Smooth muscle cell (in vitro differentiated cells): ENCODE measurements around the gene SYNGAP1. TPM values are rescaled to one million over a fixed set of nuclear protein-coding genes. Genes with fewer than 3 reads are reported as not detected.

Experiments used
- DNase-seq: peaks from one replicate; lab custom pipeline; 2025; ENCODE audit not compliant: unreplicated experiment; lab: John Stamatoyannopoulos, UW
- H2AFZ ChIP-seq: fragments of 200-600 bp; sonication (generic); 2 replicates; pipeline ENCODE4 v1.6.0; 2016; ENCODE audit warnings: antibody characterized with exemption, low read depth, mild to moderate bottlenecking
- H3F3A ChIP-seq: fragments of 200-600 bp; sonication (generic); 2 replicates; pipeline ENCODE4 v1.6.0; 2017; ENCODE audit warnings: antibody characterized with exemption, low read depth
- H3K27ac ChIP-seq: fragments of 200-600 bp; sonication (generic); 2 replicates; pipeline ENCODE4 v1.5.1; 2016; ENCODE audit warnings: low read depth, mild to moderate bottlenecking
- H3K27me3 ChIP-seq: fragments of 200-600 bp; sonication (generic); 2 replicates; pipeline ENCODE4 v1.6.1; 2016; ENCODE audit warnings: low read depth, mild to moderate bottlenecking
- H3K36me3 ChIP-seq: fragments of 200-600 bp; sonication (generic); 2 replicates; pipeline ENCODE4 v1.5.1; 2016; ENCODE audit warnings: low read depth
- H3K4me1 ChIP-seq: fragments of 200-600 bp; sonication (generic); 2 replicates; pipeline ENCODE4 v1.5.1; 2016; ENCODE audit warnings: low read depth
- H3K4me2 ChIP-seq: fragments of 200-600 bp; sonication (generic); 2 replicates; pipeline ENCODE4 v1.6.0; 2016; ENCODE audit warnings: mild to moderate bottlenecking
- H3K4me3 ChIP-seq: fragments of 200-600 bp; sonication (generic); 2 replicates; pipeline ENCODE4 v1.5.1; 2016; ENCODE audit warnings: mild to moderate bottlenecking
- H3K79me2 ChIP-seq: fragments of 200-600 bp; sonication (generic); 2 replicates; pipeline ENCODE4 v1.6.0; 2016; ENCODE audit warnings: low read depth, mild to moderate bottlenecking
- H3K9ac ChIP-seq: fragments of 200-600 bp; sonication (generic); 2 replicates; pipeline ENCODE4 v1.6.0; 2016; ENCODE audit warnings: low read depth
- H3K9me3 ChIP-seq: fragments of 200-600 bp; sonication (generic); replicated peaks from 2 replicates; pipeline ENCODE4 v1.5.1; 2016; ENCODE audit warnings: low read depth
- H4K20me1 ChIP-seq: fragments of 200-600 bp; sonication (generic); 2 replicates; pipeline ENCODE4 v1.6.0; 2016; ENCODE audit warnings: low read depth
- CTCF ChIP-seq: fragments of 200-600 bp; sonication (generic); IDR thresholded peaks from 2 replicates; pipeline ENCODE4 v1.5.1; 2017; ENCODE audit warnings: borderline replicate concordance, mild to moderate bottlenecking, antibody characterized with exemption; ENCODE audit not compliant: insufficient read depth, poor library complexity, severe bottlenecking
- WGBS: methylation state at CpG from one replicate; pipeline ENCODE4 v1.1.7; 2016; ENCODE audit warnings: low lambda C conversion rate; 5-methylcytosine and 5-hydroxymethylcytosine counted together
- polyA plus RNA-seq: library from polyadenylated mRNA; unstranded; fragments of >200 nt; fragmentation: Nextera tagmentation; extraction: Ambion mirVana; gene quantifications from 2 replicates; pipeline ENCODE4 v1.2.1, GENCODE V29; 2016
- total RNA-seq: library from RNA; depleted of rRNA; stranded (reverse); fragments of >200 nt; gene quantifications from 2 replicates; pipeline ENCODE4 v1.2.3, GENCODE V29; 2014

SYNGAP1 gene
- total and polyA plus RNA-seq, 2 experiments from 2014 or later: 1.9 to 10.4 TPM

- no peak for DNase-seq
- no peak overlapping the region for H3K27ac ChIP-seq
- H3K4me1 ChIP-seq: no peaks in the 10 kb centered on the region
- H2AFZ ChIP-seq: no peak overlapping the region
- H3K9me3 ChIP-seq: no peaks in the 10 kb centered on the region
- H3K27me3 ChIP-seq: no peaks in the 10 kb centered on the region
- TF ChIP-seq CTCF: no peak
- peaks cover 5% of the 10 kb centered on the region for H3K36me3 ChIP-seq
- 98% methylated on average over 9 of the region's 9 CpGs for WGBS
- H4K20me1 ChIP-seq: no peaks in the 10 kb centered on the region
- H3K9ac ChIP-seq: no peak overlapping the region
- no peak overlapping the region for H3K4me2 ChIP-seq
- no peaks in the 10 kb centered on the region for H3K79me2 ChIP-seq
- H3F3A ChIP-seq: no peaks in the 10 kb centered on the region
- H3K4me3 ChIP-seq: no peak overlapping the region
Measured at GRCh38 chr6:33441457-33441856, 21.6 kb downstream of the SYNGAP1 start.

- no peak overlapping the region for H3K4me3 ChIP-seq
- TF ChIP-seq CTCF: no peak
- no peaks in the 10 kb centered on the region for H3K4me1 ChIP-seq
- no peak for DNase-seq
- WGBS: 95% methylated on average over 7 of the region's 8 CpGs
- H3K9me3 ChIP-seq: no peaks in the 10 kb centered on the region
- no peaks in the 10 kb centered on the region for H3F3A ChIP-seq
- no peaks in the 10 kb centered on the region for H3K79me2 ChIP-seq
- no peaks in the 10 kb centered on the region for H3K27me3 ChIP-seq
- H4K20me1 ChIP-seq: no peaks in the 10 kb centered on the region
- H3K36me3 ChIP-seq: no peaks in the 10 kb centered on the region
- no peak overlapping the region for H3K4me2 ChIP-seq
- H2AFZ ChIP-seq: no peak overlapping the region
- H3K27ac ChIP-seq: no peak overlapping the region
- no peak overlapping the region for H3K9ac ChIP-seq
Measured at GRCh38 chr6:33442283-33442682, 22.4 kb downstream of the SYNGAP1 start.

GRCh38 chr6:33443025-33443424 is 23.2 kb downstream of the SYNGAP1 start:
- WGBS: 97% methylated on average over 15 of the region's 17 CpGs
- H2AFZ ChIP-seq: no peak overlapping the region
- TF ChIP-seq CTCF: no peak
- no peaks in the 10 kb centered on the region for H3K9me3 ChIP-seq
- H3K4me1 ChIP-seq: no peaks in the 10 kb centered on the region
- no peaks in the 10 kb centered on the region for H4K20me1 ChIP-seq
- no peak overlapping the region for H3K9ac ChIP-seq
- DNase-seq: no peak
- H3K4me3 ChIP-seq: no peak overlapping the region
- no peaks in the 10 kb centered on the region for H3K27me3 ChIP-seq
- H3K79me2 ChIP-seq: no peaks in the 10 kb centered on the region
- H3K27ac ChIP-seq: no peak overlapping the region
- no peaks in the 10 kb centered on the region for H3F3A ChIP-seq
- H3K4me2 ChIP-seq: no peak overlapping the region
- H3K36me3 ChIP-seq: no peaks in the 10 kb centered on the region
